ENCODE measurements around the gene DHX35.
A peak's percentile ranks its signal among the peaks of the same experiment; 100 is the strongest.

DHX35 gene

GRCh38 chr20:38973107-38973506 lies 11.0 kb downstream of the DHX35 start:
- Histone ChIP-seq H3K9me3 (ENCODE audit: control insufficient read depth in 1 of 2, low read length in 2 of 2) (no peaks in the 10 kb centered on the region), H3K9ac (ENCODE audit: low read depth in 1 of 2, low read length in 2 of 2) (no peak overlapping the region), H3K4me3 (ENCODE audit: low read depth in 1 of 2, low read length in 2 of 2) (no peak overlapping the region), H3K36me3 (ENCODE audit: control insufficient read depth in 1 of 2, insufficient read depth in 2 of 2, low read length in 2 of 2) (peaks cover 22 to 36% of the 10 kb centered on the region in 2 donors), H3K27me3 (ENCODE audit: control insufficient read depth in 1 of 2, insufficient read depth in 2 of 2, low read length in 2 of 2) (no peaks in the 10 kb centered on the region), H3K27ac (ENCODE audit: low read depth, low read length) (no peak overlapping the region), H3K4me1 (ENCODE audit: control insufficient read depth in 1 of 2, insufficient read depth in 2 of 2, low read length in 2 of 2) (peaks cover 12 to 19% of the 10 kb centered on the region in 2 donors)

- Histone ChIP-seq H3K9ac (ENCODE audit: low read depth in 1 of 2, low read length in 2 of 2) (no peak overlapping the region), H3K27me3 (ENCODE audit: control insufficient read depth in 1 of 2, insufficient read depth in 2 of 2, low read length in 2 of 2) (no peaks in the 10 kb centered on the region), H3K4me3 (ENCODE audit: low read depth in 1 of 2, low read length in 2 of 2) (no peak overlapping the region), H3K27ac (ENCODE audit: low read depth, low read length) (no peak overlapping the region), H3K9me3 (ENCODE audit: control insufficient read depth in 1 of 2, low read length in 2 of 2) (no peaks in the 10 kb centered on the region), H3K36me3 (ENCODE audit: control insufficient read depth in 1 of 2, insufficient read depth in 2 of 2, low read length in 2 of 2) (peaks cover 22 to 37% of the 10 kb centered on the region in 2 donors), H3K4me1 (ENCODE audit: control insufficient read depth in 1 of 2, insufficient read depth in 2 of 2, low read length in 2 of 2) (peaks cover 12 to 19% of the 10 kb centered on the region in 2 donors)
These were observed 11.5 kb downstream of the DHX35 start for GRCh38 chr20:38973645-38974044.

DNA sequence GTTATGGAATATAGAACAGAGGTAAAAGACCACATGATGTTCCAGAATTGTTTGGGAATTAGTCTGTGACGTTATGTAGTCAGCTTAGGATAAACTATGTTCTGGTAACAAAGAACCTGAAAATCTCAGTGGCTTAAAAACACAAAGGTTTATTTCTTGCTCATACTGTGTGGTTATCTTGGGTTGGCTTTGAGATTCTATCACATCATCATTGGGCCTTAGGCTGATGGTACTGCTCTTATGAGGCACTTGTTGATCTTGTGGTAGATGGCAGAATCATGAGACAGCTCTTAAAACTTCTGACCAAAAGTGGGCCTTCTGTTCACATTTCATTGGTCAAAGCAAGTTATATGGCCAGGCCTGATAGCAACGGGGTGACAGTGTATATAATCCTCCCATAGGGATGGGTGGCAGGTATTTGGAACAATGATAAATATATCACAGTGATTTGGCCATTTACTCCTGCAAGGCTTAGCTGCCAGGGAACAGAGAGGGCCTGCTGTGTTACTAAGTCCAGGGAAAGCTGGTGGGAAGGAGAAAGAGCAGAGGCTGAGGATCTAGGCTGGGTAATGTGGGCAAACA lies 13.5 kb downstream of the DHX35 start:
- H3K4me3 ChIP-seq (ENCODE audit: low read depth in 1 of 2, low read length in 2 of 2), result no peak overlapping the region
- no peaks in the 10 kb centered on the region for H3K9me3 ChIP-seq (ENCODE audit: control insufficient read depth in 1 of 2, low read length in 2 of 2)
- H3K36me3 ChIP-seq (ENCODE audit: control insufficient read depth in 1 of 2, insufficient read depth in 2 of 2, low read length in 2 of 2), result peaks cover 16 to 37% of the 10 kb centered on the region in 2 donors
- no peaks in the 10 kb centered on the region for H3K27me3 ChIP-seq (ENCODE audit: control insufficient read depth in 1 of 2, insufficient read depth in 2 of 2, low read length in 2 of 2)
- H3K4me1 ChIP-seq (ENCODE audit: control insufficient read depth in 1 of 2, insufficient read depth in 2 of 2, low read length in 2 of 2), result peaks cover 0 to 1% of the 10 kb centered on the region in 2 donors
- H3K27ac ChIP-seq (ENCODE audit: low read depth, low read length), result no peak overlapping the region
- H3K9ac ChIP-seq (ENCODE audit: low read depth in 1 of 2, low read length in 2 of 2), result no peak overlapping the region

DNA sequence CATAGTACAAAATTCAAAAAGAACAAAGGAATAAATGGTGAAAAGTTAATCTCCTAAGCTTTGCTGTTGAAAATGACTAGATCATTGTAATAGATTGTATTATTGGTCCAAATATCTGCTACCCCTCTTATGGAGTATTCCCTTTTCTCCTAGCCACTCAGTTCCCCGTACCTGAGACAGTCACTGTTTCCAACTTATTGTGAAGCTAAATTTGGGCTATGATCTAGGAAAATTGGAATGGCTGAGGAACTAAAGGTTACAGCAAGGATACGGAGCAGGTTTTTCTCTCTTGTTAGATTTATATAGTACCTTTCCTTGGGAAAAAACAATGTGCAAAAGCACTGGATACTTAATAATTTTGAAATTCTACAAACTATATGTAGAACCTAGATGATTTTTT lies 17.3 kb downstream of the DHX35 start:
- peaks cover 0 to 1% of the 10 kb centered on the region in 2 donors for H3K4me1 ChIP-seq (ENCODE audit: control insufficient read depth in 1 of 2, insufficient read depth in 2 of 2, low read length in 2 of 2)
- peaks cover 0 to 16% of the 10 kb centered on the region in 2 donors for H3K36me3 ChIP-seq (ENCODE audit: control insufficient read depth in 1 of 2, insufficient read depth in 2 of 2, low read length in 2 of 2)
- no peaks in the 10 kb centered on the region for H3K9me3 ChIP-seq (ENCODE audit: control insufficient read depth in 1 of 2, low read length in 2 of 2)
- no peaks in the 10 kb centered on the region for H3K27me3 ChIP-seq (ENCODE audit: control insufficient read depth in 1 of 2, insufficient read depth in 2 of 2, low read length in 2 of 2)
- H3K27ac ChIP-seq (ENCODE audit: low read depth, low read length), result no peak overlapping the region
- no peak overlapping the region for H3K9ac ChIP-seq (ENCODE audit: low read depth in 1 of 2, low read length in 2 of 2)
- H3K4me3 ChIP-seq (ENCODE audit: low read depth in 1 of 2, low read length in 2 of 2), result no peak overlapping the region

DNA sequence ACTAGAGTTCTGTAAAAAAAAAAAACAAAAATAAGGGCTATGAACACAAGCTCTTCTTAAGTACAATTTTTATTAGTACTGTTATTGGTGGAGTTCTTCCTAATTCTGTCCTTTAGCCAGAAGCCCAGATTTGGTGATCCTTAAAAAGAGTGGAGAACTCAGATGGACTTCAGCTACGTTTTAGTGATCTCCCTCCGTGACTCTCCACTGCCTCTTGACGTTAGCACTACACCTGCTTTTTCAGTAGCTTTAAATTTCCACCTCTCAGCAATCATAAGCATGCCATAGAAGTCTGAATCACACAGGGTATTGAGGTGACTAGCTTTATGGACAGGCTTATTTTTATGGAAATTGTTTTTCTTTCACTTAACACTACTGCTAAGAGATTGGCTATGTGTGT lies 17.7 kb downstream of the DHX35 start:
- Histone ChIP-seq H3K27ac (ENCODE audit: low read depth, low read length) (no peak overlapping the region), H3K9me3 (ENCODE audit: control insufficient read depth in 1 of 2, low read length in 2 of 2) (no peaks in the 10 kb centered on the region), H3K36me3 (ENCODE audit: control insufficient read depth in 1 of 2, insufficient read depth in 2 of 2, low read length in 2 of 2) (peaks cover 0 to 14% of the 10 kb centered on the region in 2 donors), H3K4me1 (ENCODE audit: control insufficient read depth in 1 of 2, insufficient read depth in 2 of 2, low read length in 2 of 2) (peaks cover 1 to 5% of the 10 kb centered on the region in 2 donors), H3K9ac (ENCODE audit: low read depth in 1 of 2, low read length in 2 of 2) (no peak overlapping the region), H3K4me3 (ENCODE audit: low read depth in 1 of 2, low read length in 2 of 2) (no peak overlapping the region), H3K27me3 (ENCODE audit: control insufficient read depth in 1 of 2, insufficient read depth in 2 of 2, low read length in 2 of 2) (no peaks in the 10 kb centered on the region)

DNA sequence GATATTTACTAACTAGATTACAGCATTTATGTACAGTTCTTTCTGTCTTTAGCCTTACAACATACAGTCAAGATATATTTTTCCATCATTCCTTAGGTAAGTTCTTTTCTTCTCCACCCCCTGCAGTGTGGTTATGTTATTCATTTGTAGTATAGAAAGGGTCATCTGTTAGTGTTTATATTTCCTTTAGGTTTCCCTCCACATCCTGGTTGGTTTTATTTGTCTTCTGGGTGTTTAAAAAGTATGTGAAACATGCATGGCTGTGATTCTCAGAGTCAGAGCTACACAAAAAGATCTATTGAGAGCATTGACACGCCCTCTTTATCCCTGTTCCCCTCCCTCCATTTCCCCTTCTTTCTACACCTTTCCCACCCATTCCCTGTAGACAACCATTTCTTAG lies 20.1 kb downstream of the DHX35 start:
- no peaks in the 10 kb centered on the region for H3K9me3 ChIP-seq (ENCODE audit: control insufficient read depth in 1 of 2, low read length in 2 of 2)
- H3K4me3 ChIP-seq (ENCODE audit: low read depth in 1 of 2, low read length in 2 of 2), result no peak overlapping the region
- peaks cover 0 to 10% of the 10 kb centered on the region in 2 donors for H3K36me3 ChIP-seq (ENCODE audit: control insufficient read depth in 1 of 2, insufficient read depth in 2 of 2, low read length in 2 of 2)
- H3K27ac ChIP-seq (ENCODE audit: low read depth, low read length), result no peak overlapping the region
- H3K4me1 ChIP-seq (ENCODE audit: control insufficient read depth in 1 of 2, insufficient read depth in 2 of 2, low read length in 2 of 2), result peaks cover 16 to 26% of the 10 kb centered on the region in 2 donors
- no peak overlapping the region for H3K9ac ChIP-seq (ENCODE audit: low read depth in 1 of 2, low read length in 2 of 2)
- no peaks in the 10 kb centered on the region for H3K27me3 ChIP-seq (ENCODE audit: control insufficient read depth in 1 of 2, insufficient read depth in 2 of 2, low read length in 2 of 2)

DNA sequence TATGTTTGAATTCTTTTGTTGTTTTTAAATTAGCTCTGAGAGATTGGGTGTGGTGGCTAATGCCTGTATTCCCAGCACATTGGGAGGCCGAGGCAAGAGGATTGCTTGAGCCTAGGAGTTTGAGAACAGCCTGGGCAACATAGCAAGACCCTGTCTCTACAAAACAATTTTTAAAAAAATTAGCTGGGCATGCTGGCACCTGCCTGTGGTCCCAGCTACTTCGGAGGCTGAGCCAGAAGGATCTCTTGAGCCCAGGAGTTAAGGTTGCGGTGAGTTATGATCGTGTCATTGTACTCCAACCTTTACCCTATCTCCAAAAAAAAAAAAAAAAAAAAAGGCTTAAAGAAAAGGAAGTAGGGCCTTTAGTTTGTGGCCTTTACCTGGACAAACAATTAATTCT lies 22.9 kb downstream of the DHX35 start:
- H3K4me1 ChIP-seq (ENCODE audit: control insufficient read depth in 1 of 2, insufficient read depth in 2 of 2, low read length in 2 of 2), result peaks cover 23 to 41% of the 10 kb centered on the region in 2 donors
- no peaks in the 10 kb centered on the region for H3K9me3 ChIP-seq (ENCODE audit: control insufficient read depth in 1 of 2, low read length in 2 of 2)
- no peak overlapping the region for H3K9ac ChIP-seq (ENCODE audit: low read depth in 1 of 2, low read length in 2 of 2)
- no peaks in the 10 kb centered on the region for H3K27me3 ChIP-seq (ENCODE audit: control insufficient read depth in 1 of 2, insufficient read depth in 2 of 2, low read length in 2 of 2)
- H3K27ac ChIP-seq (ENCODE audit: low read depth, low read length), result no peak overlapping the region
- peaks cover 0 to 4% of the 10 kb centered on the region in 2 donors for H3K36me3 ChIP-seq (ENCODE audit: control insufficient read depth in 1 of 2, insufficient read depth in 2 of 2, low read length in 2 of 2)
- no peak overlapping the region for H3K4me3 ChIP-seq (ENCODE audit: low read depth in 1 of 2, low read length in 2 of 2)

GRCh38 chr20:38985603-38986170 lies 23.5 kb downstream of the DHX35 start:
- no peaks in the 10 kb centered on the region for H3K27me3 ChIP-seq (ENCODE audit: control insufficient read depth in 1 of 2, insufficient read depth in 2 of 2, low read length in 2 of 2)
- peaks cover 0 to 4% of the 10 kb centered on the region in 2 donors for H3K36me3 ChIP-seq (ENCODE audit: control insufficient read depth in 1 of 2, insufficient read depth in 2 of 2, low read length in 2 of 2)
- peaks cover 23 to 43% of the 10 kb centered on the region in 2 donors for H3K4me1 ChIP-seq (ENCODE audit: control insufficient read depth in 1 of 2, insufficient read depth in 2 of 2, low read length in 2 of 2)
- no peak overlapping the region for H3K9ac ChIP-seq (ENCODE audit: low read depth in 1 of 2, low read length in 2 of 2)
- H3K4me3 ChIP-seq (ENCODE audit: low read depth in 1 of 2, low read length in 2 of 2), result no peak overlapping the region
- H3K9me3 ChIP-seq (ENCODE audit: control insufficient read depth in 1 of 2, low read length in 2 of 2), result no peaks in the 10 kb centered on the region
- H3K27ac ChIP-seq (ENCODE audit: low read depth, low read length), result peak overlapping the region; percentile 32

DNA sequence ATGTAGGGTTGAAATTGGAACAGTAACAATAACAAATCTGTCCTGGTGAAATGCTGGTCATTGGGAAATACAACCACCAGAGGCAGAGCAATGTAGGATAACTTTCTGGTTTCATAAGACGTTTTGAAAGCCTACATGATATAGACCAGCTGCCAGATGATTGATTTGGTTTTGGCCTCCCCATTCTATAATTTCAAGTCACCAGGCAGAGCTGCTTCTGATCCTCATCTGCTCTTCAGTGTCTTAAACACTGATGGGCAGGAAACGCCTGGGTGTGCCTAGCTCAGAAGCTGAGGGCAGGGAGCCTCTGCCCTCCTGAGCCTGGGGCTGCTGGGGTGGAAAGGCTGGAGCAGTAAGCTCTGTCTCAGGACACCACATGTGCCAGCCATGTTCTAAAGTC lies 24.5 kb downstream of the DHX35 start:
- H3K27ac ChIP-seq (ENCODE audit: low read depth, low read length), result no peak overlapping the region
- H3K4me1 ChIP-seq (ENCODE audit: control insufficient read depth in 1 of 2, insufficient read depth in 2 of 2, low read length in 2 of 2), result peaks cover 23 to 46% of the 10 kb centered on the region in 2 donors
- no peaks in the 10 kb centered on the region for H3K27me3 ChIP-seq (ENCODE audit: control insufficient read depth in 1 of 2, insufficient read depth in 2 of 2, low read length in 2 of 2)
- no peak overlapping the region for H3K9ac ChIP-seq (ENCODE audit: low read depth in 1 of 2, low read length in 2 of 2)
- H3K36me3 ChIP-seq (ENCODE audit: control insufficient read depth in 1 of 2, insufficient read depth in 2 of 2, low read length in 2 of 2), result peaks cover 0 to 8% of the 10 kb centered on the region in 2 donors
- H3K9me3 ChIP-seq (ENCODE audit: control insufficient read depth in 1 of 2, low read length in 2 of 2), result no peaks in the 10 kb centered on the region
- H3K4me3 ChIP-seq (ENCODE audit: low read depth in 1 of 2, low read length in 2 of 2), result peak overlapping the region in 1 of 2 donors; percentile 22

DNA sequence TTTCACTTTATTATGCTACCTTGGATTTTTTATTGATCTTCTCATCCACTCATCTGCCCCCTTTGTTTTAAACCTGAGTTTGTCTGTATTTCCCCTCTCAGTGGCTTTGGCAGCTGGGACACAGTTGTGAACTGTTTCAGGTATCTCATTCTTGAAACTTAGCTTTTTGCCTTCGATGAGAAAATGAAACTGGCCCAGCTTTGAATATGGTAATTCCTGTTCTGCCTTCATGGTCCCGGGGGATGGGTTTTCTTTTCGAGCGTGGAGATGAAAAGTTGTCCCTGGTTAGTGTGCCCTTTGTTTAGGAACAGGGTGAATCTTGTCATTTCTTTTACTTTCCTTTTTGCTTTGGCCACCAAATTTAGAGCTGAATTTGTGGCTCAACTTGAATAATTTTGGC lies 25.6 kb downstream of the DHX35 start:
- Histone ChIP-seq H3K27me3 (ENCODE audit: control insufficient read depth in 1 of 2, insufficient read depth in 2 of 2, low read length in 2 of 2) (no peaks in the 10 kb centered on the region), H3K27ac (ENCODE audit: low read depth, low read length) (no peak overlapping the region), H3K9me3 (ENCODE audit: control insufficient read depth in 1 of 2, low read length in 2 of 2) (no peaks in the 10 kb centered on the region), H3K4me1 (ENCODE audit: control insufficient read depth in 1 of 2, insufficient read depth in 2 of 2, low read length in 2 of 2) (peaks cover 23 to 46% of the 10 kb centered on the region in 2 donors), H3K4me3 (ENCODE audit: low read depth in 1 of 2, low read length in 2 of 2) (no peak overlapping the region), H3K9ac (ENCODE audit: low read depth in 1 of 2, low read length in 2 of 2) (no peak overlapping the region), H3K36me3 (ENCODE audit: control insufficient read depth in 1 of 2, insufficient read depth in 2 of 2, low read length in 2 of 2) (peaks cover 0 to 15% of the 10 kb centered on the region in 2 donors)
